Kidney epithelial cell (primary cell): Measurements from ENCODE around the gene LENEP. TPM values are rescaled to one million over a fixed set of nuclear protein-coding genes. Genes with fewer than 3 reads are reported as not detected.

Experiments
- DNase-seq: peaks from one replicate; pipeline ENCODE4 v3.0.0-alpha.2; 2010; ENCODE audit warnings: low read depth
- H3K27me3 ChIP-seq: 2 replicates; pipeline ENCODE4 v1.6.0; 2011; ENCODE audit warnings: low read length; ENCODE audit not compliant: control insufficient read depth, insufficient read depth
- H3K36me3 ChIP-seq: 2 replicates; pipeline ENCODE4 v1.5.1; 2011; ENCODE audit warnings: low read length; ENCODE audit not compliant: control insufficient read depth, insufficient read depth
- H3K4me3 ChIP-seq: 2 replicates; pipeline ENCODE4 v1.5.1; 2011; ENCODE audit warnings: low read depth, mild to moderate bottlenecking, control low read depth, low read length
- total RNA-seq: library from RNA; depleted of rRNA; stranded (reverse); fragments of >200 nt; gene quantifications from 2 replicates; pipeline ENCODE4 v1.2.3, GENCODE V29; 2015
- TF ChIP-seq, protein P1 (sequence below): IDR thresholded peaks from 2 replicates; pipeline ENCODE4 v1.5.1; 2011; ENCODE audit warnings: mild to moderate bottlenecking, moderate library complexity, low read length, control low read depth, inconsistent platforms; ENCODE audit not compliant: insufficient read depth, poor library complexity, severe bottlenecking

LENEP gene
- total RNA-seq, 1 donor from 2014 or later, result 1.6 TPM

DNA sequence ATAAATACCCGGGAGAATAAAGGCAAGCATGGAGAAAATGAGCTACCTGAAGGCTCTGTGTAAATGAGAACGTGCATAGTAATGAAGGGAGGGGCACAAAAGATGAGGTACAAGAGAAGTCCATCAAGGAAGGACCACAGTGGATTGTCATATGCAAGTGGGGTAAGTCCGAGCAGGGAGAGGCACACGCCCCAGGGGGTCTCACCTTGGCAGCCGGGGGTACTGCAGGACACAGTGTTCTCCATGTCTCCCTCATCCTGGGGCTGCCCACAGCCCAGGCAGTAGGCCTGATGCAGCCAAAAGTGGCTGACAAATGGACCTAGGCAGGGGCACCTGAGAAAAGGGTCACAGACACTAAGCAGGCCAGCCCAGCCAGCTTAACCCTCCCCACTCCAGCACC, 30.2 kb downstream of the LENEP start:
- Histone ChIP-seq H3K27me3 (no peaks in the 10 kb centered on the region), H3K36me3 (no peaks in the 10 kb centered on the region), H3K4me3 (no peak overlapping the region)
- no peak for DNase-seq
- TF ChIP-seq, protein P1, sequence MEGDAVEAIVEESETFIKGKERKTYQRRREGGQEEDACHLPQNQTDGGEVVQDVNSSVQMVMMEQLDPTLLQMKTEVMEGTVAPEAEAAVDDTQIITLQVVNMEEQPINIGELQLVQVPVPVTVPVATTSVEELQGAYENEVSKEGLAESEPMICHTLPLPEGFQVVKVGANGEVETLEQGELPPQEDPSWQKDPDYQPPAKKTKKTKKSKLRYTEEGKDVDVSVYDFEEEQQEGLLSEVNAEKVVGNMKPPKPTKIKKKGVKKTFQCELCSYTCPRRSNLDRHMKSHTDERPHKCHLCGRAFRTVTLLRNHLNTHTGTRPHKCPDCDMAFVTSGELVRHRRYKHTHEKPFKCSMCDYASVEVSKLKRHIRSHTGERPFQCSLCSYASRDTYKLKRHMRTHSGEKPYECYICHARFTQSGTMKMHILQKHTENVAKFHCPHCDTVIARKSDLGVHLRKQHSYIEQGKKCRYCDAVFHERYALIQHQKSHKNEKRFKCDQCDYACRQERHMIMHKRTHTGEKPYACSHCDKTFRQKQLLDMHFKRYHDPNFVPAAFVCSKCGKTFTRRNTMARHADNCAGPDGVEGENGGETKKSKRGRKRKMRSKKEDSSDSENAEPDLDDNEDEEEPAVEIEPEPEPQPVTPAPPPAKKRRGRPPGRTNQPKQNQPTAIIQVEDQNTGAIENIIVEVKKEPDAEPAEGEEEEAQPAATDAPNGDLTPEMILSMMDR, result no peak

GRCh38 chr1:155024315-155024714, 30.9 kb downstream of the LENEP start:
- Histone ChIP-seq H3K27me3 (no peaks in the 10 kb centered on the region), H3K4me3 (no peak overlapping the region), H3K36me3 (no peaks in the 10 kb centered on the region)
- TF ChIP-seq, protein P1, result no peak
- no peak for DNase-seq

GRCh38 chr1:155026154-155026553, 32.8 kb downstream of the LENEP start:
- no peak for DNase-seq
- Histone ChIP-seq H3K36me3 (no peaks in the 10 kb centered on the region), H3K27me3 (no peaks in the 10 kb centered on the region), H3K4me3 (no peak overlapping the region)
- TF ChIP-seq, protein P1, result no peak

DNA sequence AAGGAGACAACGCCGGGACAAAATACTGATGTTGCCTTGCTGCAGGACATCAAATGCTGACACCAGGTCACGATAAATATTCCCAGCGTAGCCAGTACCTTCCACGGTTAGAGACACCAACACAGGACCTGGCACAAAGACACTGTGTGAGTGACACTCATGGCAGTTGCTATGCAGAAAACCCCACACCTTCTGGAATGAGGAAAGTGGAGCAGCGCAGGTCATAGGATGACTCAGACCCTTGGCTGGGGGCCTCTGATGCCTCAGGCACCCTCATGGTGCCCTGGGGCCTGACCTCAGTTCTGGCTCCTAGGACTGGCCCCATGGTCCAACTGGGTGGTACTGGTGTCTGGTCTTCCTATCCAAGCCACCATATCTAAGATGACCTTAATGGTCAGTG, 33.2 kb downstream of the LENEP start:
- Histone ChIP-seq H3K27me3 (no peaks in the 10 kb centered on the region), H3K4me3 (no peak overlapping the region), H3K36me3 (no peaks in the 10 kb centered on the region)
- no peak for DNase-seq
- TF ChIP-seq, protein P1, result no peak

- no peaks in the 10 kb centered on the region for H3K36me3 ChIP-seq
- no peak overlapping the region for H3K4me3 ChIP-seq
- no peaks in the 10 kb centered on the region for H3K27me3 ChIP-seq
- DNase-seq, result no peak
- TF ChIP-seq, protein P1, result no peak
Observed at GRCh38 chr1:155029513-155030242, 36.3 kb downstream of the LENEP start.
